ENCODE results near the gene SH3RF1.

GRCh38 chr4:169226565-169226964 lies 44.2 kb downstream of the SH3RF1 start:
- no peak for TF ChIP-seq POLR2A (IDR thresholded peaks at IDR 0.05; ENCODE audit: low read depth, low read length)
- no peak for TF ChIP-seq SPI1 (IDR thresholded peaks at IDR 0.05; ENCODE audit: low read depth, low read length)

All from GM12891 (cell line).